GM21786 (cell line): Measurements from ENCODE around the gene CNOT4.
"Not testable (repeated sequence)": the region's sequence is repeated elsewhere in the genome, so short reads cannot be mapped to it uniquely, and the experiment has no call there.

Experiments used
- ATAC-seq: cut with Tn5 transposase; IDR thresholded peaks from one replicate; pipeline ENCODE4 v1.9.1; 2021; ENCODE audit not compliant: unreplicated experiment

The CNOT4 gene

DNA sequence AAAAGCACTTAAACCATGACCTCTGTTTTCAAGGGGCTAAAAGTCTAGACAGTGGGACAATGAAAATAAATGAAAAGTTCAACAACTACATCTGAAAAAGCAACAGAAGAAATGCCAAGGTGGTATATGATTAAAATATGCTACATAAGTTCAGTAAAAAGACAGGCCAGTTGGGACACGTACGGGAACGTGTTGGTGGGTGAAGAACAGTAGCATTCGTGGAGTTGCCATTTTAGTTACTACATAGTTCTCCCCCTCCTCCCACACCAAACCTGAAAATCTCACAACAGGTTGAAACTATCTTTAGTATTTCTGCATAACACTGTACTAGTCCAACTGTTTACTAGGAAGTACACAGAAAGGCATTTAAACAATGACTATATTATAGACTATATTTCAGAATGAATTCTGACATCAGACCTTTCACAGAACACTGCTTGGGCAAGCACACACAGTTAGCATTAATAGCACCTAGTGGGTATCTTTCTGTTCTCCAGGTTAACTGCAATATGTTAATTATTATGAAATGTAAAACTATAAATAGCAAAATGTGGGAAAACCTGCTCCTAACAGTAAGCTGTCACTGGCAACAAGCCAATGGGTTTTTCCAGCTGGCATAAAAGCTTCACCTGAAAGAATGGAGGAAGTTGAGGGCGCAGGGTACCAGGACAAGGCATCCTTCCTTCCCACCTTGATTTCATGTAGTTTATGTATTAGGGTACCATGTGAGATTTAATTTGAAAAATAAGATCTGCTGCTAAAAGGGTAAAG, 141.3 kb downstream of the CNOT4 start:
- ATAC-seq: no peak

DNA sequence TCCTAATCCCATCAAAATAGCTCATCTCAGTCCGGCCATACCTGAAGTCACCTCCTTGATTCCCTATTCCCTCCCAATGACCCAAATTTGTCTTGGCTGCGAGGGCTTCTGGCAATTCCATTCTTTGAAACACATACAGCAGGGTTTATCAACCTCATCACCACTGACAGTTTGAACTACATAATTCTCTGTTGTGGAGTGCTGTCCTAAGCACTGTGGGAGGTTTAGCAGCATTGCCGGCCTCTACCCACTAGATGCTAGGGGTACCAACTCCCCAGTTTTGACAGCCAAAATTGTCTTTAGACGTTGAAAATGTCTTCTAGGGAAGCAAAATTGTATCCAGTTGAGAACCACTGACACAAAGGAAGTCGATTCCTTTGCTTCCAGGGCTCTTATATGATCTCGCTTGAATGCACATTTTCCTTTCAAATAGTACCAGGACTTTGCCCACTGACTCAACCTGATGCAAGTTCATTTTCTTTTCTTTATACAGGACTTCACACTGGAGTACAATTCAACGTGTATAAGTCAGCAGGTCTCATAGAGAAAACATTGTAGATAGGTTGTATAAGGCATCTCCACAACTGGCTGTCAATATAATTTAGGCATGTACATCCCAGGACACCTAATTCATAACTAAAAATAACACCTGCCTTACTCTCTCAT, 142.9 kb downstream of the CNOT4 start:
- ATAC-seq: no peak

- no peak for ATAC-seq
Measured at GRCh38 chr7:135365721-135366120, 144.2 kb downstream of the CNOT4 start.

DNA sequence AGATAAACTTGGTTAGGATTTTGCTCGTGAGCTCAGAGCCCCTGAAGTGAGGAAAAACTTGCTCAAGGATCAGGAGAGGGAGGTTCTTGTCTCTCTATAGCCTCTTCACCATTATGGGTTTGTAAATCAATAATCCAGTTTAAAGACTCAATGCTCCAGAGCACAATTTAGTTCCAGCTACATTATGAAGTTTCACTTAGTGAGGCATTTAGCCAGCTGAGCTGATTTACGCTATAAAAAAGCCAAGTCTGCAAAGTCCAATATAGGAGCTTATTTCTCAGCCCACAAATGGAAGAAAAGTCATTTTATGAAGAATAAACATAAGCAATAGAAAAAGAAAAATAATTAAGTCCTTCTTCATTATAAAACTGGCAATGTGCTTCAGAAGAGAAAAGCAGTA, 145.7 kb downstream of the CNOT4 start:
- ATAC-seq: no peak

DNA sequence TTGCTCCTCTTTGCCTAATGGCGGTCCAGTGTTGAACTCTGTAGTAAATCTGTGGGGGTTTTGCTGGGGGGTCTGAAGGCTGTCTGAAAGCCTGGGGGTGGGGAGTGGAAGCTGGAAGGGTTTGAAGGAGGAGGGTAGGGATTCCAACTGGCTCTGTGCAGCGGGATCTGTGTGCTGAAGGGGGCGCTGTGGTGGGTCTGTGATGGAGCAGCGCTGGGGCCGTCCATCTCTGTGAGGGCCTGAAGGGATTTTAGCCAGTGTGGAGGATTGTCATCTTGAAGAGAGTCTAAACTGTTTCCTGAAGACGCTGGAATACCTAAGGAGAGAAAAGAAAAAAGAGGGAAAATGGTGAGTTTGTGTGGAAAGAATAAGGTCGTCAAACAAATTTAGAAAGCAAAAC, 147.0 kb downstream of the CNOT4 start:
- ATAC-seq: no peak

GRCh38 chr7:135361788-135362187, 148.1 kb downstream of the CNOT4 start:
- ATAC-seq: no peak

- no peak for ATAC-seq
Measured at GRCh38 chr7:135359615-135360014, 150.3 kb downstream of the CNOT4 start.

- ATAC-seq: no peak
Measured at GRCh38 chr7:135355377-135356048, 154.4 kb downstream of the CNOT4 start.

DNA sequence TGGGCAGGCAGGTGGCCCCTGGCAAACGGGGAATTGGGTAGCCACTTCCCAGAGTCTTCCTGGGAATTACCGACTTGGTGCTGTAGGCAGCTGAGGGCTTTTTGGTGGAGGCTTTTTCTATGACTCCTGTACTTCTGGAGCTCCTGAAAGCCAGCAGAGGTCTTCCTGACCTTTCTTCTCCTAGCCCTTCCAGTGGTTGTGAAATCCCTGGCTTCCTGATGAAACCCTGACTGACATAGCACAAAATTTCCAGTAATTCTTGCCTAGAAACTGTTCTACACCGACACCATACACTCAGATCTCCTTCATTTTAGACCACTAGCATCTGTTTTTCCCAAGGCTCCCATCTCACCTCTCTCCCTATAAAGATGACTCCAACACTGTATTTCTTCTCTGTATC, 156.1 kb downstream of the CNOT4 start:
- no peak for ATAC-seq

GRCh38 chr7:135352285-135352684, 157.6 kb downstream of the CNOT4 start:
- no peak for ATAC-seq

DNA sequence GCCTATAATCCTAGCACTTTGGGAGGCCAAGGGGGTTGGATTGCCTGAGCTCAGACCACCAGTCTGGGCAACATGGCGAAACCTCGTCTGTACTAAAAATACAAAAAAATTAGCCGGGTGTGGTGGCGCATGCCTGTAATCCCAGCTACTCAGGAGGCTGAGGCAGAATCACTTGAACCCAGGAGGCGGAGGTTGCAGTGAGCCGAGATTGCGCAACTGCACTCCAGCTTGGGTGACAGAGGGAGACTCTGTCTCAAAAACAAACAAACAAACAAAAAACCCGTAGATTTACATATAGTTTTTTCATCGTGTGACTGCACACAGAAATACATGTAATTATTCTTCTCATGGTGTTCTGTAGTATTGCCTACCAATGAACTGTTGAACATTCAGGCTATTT, 158.8 kb downstream of the CNOT4 start:
- not testable (repeated sequence) for ATAC-seq

GRCh38 chr7:135349746-135350145, 160.2 kb downstream of the CNOT4 start:
- ATAC-seq: no peak

GRCh38 chr7:135348493-135348892, 161.4 kb downstream of the CNOT4 start:
- ATAC-seq: no peak

- ATAC-seq: no peak
Measured at GRCh38 chr7:135343361-135343760, 166.5 kb downstream of the CNOT4 start.

DNA sequence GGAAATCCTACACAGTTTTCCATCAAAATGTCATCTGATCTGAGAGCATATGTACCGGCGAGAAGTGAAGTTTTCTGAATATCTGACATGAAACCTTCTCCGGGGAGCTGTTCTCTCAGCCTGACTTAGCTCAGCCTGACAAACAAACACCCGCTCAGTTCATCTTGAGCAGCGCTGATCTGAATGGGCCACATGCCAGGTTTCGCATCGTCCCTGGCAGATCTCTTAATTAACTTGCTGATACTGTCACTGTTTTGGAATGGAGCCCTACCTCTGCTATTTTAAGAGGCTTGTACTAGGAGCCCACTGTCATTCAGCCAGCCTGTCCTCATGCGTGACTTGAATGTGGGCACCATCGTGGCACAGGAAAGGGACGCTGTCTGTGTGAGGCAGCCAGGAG, 167.0 kb downstream of the CNOT4 start:
- ATAC-seq: no peak

GRCh38 chr7:135341049-135341448, 168.9 kb downstream of the CNOT4 start:
- ATAC-seq: no peak

DNA sequence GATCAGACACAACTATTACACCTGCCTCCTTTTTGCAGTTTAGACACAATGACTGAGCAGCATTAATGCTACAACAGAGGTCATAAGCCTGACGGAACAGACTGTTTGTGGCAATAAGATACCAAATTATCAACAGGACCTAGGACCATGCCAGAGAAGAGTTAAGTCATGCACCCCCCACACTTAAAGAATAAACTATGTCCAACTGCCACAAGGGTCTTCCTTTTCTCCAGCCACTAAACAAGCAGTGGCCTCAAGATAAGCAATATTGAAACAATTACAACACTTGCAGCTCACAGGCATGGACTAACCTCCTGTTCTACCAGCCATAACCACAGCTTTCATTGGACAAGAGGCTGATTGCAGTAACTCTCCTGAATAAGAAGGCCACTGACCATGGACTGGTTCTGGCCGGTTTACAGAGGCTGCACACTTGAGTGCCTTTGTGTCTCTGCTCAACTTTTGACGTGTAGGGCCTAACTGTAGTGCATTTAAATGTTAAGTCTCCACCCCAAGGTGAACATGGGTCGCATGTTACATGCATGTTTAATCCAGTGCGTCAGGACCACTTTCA, 171.8 kb downstream of the CNOT4 start:
- ATAC-seq: no peak

GRCh38 chr7:135337506-135337905, 172.4 kb downstream of the CNOT4 start:
- ATAC-seq: no peak

DNA sequence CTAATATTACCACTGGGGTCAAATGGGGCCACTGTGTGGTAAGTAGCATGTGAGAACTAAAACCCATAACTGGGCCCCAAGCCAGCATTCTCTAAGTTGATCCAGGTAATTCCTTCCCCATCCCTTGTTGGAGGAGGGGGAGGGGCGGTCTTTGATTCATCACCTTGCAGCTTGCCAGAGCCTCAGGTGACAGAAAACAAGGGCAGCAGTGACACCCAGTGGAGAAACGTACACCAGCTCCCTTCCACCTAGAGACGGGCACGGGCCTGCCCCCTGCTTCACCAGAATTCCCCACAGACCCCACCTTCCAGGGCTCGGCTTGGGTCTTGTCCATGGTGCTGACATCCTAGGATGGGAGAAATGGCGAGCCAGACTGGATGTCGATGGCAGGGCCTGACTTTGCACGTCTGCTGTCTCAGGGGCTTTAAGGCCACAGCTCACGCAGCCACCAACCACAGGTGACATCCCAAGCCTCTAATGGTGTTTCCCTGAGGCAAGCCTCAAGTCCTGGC, 174.2 kb downstream of the CNOT4 start:
- ATAC-seq: peak; percentile 85

GRCh38 chr7:135334830-135335543, 174.9 kb downstream of the CNOT4 start:
- no peak for ATAC-seq

- ATAC-seq: no peak
Measured at GRCh38 chr7:135333946-135334345, 176.0 kb downstream of the CNOT4 start.
